ENCODE results near the gene RAB34.

DNA sequence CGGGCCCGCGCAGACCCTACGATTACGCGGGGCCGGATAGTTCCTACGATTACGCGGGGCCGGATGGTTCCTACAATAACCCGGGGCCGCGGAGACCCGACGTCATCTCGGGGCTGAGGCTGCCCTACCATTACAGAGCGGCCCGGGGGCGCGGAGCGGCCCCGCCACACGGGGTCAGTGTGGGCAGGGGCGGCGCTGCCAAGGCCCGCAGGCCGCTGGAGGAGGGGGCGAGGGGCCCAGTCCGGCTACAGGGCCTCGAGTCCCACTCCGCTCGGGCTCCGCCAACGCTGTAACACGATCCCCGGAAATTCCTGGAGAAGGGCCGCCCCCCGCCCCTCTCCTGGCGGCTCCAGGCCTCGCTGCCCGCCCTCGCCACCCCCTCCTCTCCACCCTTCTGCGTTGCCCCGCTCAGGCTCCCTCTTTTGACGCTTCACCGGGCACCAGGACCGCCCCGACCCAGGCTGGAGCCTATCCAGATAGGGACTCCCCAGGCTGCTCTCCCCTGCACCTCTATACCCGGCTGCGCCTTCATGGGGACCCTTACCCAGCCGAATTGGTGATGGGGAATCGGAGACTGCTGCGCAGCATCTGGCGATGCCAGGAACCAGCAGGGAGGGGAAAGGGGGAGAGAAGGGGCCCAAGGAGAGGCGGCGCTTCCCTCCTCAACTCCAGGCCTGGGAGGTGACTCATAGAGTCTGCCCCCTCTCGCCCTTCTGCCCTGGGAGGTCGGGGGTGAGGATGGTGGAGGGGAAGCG is at the start of gene RAB34:
- TF ChIP-seq JUND (IDR thresholded peaks at IDR 0.05; ENCODE audit: borderline replicate concordance, low read depth, low read length) (no peak), JUND (tag; IDR thresholded peaks at IDR 0.05; ENCODE audit: borderline replicate concordance, low read depth, low read length) (no peak), GABPA (tag; conservative IDR thresholded peaks at IDR 0.05; ENCODE audit: low read depth) (no peak), E4F1 (CRISPR knock-in tag; IDR thresholded peaks at IDR 0.05; ENCODE audit: borderline replicate concordance) (no peak), PHB (CRISPR knock-in tag; IDR thresholded peaks at IDR 0.05) (no peak), ZZZ3 (IDR thresholded peaks at IDR 0.05) (no peak), FOXP1 (CRISPR knock-in tag; IDR thresholded peaks at IDR 0.05) (no peak), CEBPB (tag; IDR thresholded peaks at IDR 0.05) (no peak), SREBF2 (CRISPR knock-in tag; IDR thresholded peaks at IDR 0.05) (no peak), PTTG1 (tag; IDR thresholded peaks at IDR 0.05; ENCODE audit: low read depth) (no peak)
- TF ChIP-seq, protein P1, sequence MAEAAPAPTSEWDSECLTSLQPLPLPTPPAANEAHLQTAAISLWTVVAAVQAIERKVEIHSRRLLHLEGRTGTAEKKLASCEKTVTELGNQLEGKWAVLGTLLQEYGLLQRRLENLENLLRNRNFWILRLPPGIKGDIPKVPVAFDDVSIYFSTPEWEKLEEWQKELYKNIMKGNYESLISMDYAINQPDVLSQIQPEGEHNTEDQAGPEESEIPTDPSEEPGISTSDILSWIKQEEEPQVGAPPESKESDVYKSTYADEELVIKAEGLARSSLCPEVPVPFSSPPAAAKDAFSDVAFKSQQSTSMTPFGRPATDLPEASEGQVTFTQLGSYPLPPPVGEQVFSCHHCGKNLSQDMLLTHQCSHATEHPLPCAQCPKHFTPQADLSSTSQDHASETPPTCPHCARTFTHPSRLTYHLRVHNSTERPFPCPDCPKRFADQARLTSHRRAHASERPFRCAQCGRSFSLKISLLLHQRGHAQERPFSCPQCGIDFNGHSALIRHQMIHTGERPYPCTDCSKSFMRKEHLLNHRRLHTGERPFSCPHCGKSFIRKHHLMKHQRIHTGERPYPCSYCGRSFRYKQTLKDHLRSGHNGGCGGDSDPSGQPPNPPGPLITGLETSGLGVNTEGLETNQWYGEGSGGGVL (CRISPR knock-in tag; IDR thresholded peaks at IDR 0.05), result no peak
